Measurements from ENCODE around the gene LGALS7.
"Not testable (repeated sequence)": the region's sequence is repeated elsewhere in the genome, so short reads cannot be mapped to it uniquely, and the experiment has no call there.

GRCh38 chr19:38790507-38791403, 17.4 kb upstream of the LGALS7 start:
- TF ChIP-seq CTCF (conservative IDR thresholded peaks at IDR 0.05; ENCODE audit: low read length); EZH2phosphoT487 (IDR thresholded peaks at IDR 0.05; ENCODE audit: borderline replicate concordance, low read depth, low read length): not testable (repeated sequence)
